Skeletal muscle cell (primary cell): ENCODE data around the gene OSBPL1A.

Experiments
- DNase-seq: peaks from one replicate; pipeline ENCODE4 v3.0.0-alpha.2; 2010; ENCODE audit warnings: low read depth
- H3K4me3 ChIP-seq: 2 replicates; pipeline ENCODE4 v1.5.1; 2011; ENCODE audit warnings: low read depth, mild to moderate bottlenecking, control low read depth, low read length, moderate library complexity

The OSBPL1A gene

DNA sequence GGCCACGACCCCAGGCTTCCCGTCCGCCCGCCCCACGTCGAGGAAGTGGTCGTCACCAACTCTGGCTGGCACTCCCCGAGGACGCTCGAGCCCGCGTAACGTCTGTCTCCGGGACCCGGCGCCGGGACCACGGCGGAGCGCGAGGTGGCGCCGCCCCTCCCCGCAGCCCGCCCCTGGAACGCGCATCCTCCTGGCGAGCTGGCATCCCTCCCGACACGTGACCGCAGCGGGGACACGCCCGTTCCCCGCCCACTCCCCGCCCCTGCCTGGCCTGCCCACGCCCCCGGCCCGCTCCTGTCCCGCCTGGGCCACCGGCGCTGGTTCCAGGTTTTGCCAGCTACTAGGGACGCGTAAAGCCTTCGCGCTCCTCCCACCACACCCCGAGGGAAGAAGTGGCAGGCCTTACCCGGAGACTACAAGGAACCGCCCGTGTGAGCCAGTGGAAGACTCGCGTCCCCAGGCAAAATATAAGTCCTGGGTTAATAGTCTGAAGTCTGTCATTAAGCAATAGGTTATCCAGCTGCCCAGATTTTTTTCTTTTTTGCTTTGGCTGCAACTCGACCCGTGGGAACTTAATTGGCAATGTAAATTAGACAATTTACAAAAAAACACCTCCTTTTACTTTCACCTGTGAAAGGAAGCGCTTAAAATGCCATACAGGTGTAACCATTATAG, at the start of gene OSBPL1A:
OSBPL1A (minus strand) TSS at position 131 of the 675 bp plus-strand sequence. CDS start 20,291 bp downstream, outside the sequence.
- peak; percentile 78 for DNase-seq
- H3K4me3 ChIP-seq, result peak within 1 kb of the TSS; percentile 83

DNA sequence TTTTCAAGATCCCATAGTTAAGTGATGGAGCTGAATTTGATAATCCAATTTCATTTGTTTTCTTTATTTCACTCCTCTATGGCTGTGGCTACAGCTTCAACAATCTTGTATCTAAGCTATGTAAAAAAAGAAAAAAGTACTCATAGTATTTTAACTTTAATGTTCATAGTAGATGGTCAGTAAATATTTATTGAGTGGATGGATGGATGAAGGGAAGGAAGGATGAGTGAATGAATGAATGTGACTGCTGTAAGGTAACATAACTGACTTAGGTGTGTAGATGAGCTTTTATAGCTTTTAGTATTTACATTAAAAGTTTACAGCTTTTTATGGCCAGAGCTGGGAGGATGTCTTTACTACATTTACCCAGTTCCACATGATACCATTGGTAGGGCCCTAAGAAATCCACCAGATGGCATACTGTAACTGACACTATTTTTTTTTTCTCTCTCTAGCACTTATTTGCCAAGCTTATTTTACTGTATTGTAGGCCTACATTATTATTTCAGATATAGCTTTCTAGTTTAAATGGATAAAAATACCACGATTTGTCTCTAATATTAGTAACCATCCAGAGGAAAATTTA, 49.4 kb upstream of the OSBPL1A start:
- H3K4me3 ChIP-seq, result no peak overlapping the region
- no peak for DNase-seq

DNA sequence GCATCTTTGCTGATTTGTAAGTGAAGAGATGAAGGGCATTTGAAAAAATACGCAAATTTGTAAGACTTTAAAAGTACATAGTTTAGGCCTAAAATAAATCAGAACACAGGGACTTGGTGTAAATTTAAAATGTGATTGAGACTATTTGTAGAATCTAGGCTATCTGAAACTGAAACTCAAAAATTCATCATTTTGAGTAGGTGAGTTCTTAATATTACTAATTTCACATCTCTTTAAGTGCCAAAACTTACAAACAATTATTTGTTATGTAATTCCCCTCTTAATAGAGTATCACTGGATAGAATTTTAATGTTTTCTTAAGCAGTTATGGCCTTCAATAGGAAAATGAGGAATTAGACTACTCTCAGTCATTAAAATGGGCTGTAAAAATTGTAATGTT, 48.8 kb upstream of the OSBPL1A start:
- no peak for DNase-seq
- no peak overlapping the region for H3K4me3 ChIP-seq

DNA sequence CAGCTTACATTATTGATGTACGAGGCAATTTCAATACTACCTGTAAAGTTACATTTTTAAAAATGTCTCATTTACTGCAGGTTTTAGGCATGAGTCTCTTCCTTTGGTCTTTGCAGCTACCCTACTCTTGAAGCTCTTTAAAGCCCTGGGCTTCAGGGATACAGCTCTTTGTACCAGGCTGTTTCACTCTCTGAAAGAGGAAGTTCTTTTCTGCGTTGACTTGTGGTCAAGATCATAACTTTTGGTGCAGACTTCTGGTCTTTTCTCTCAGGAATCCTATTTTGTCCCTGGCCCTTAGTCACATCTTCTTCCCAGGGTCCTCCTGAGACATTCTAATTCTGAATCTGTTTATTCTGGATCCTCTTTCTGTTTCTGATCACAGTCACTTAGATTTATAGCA, 46.2 kb upstream of the OSBPL1A start:
- H3K4me3 ChIP-seq, result no peak overlapping the region
- no peak for DNase-seq

DNA sequence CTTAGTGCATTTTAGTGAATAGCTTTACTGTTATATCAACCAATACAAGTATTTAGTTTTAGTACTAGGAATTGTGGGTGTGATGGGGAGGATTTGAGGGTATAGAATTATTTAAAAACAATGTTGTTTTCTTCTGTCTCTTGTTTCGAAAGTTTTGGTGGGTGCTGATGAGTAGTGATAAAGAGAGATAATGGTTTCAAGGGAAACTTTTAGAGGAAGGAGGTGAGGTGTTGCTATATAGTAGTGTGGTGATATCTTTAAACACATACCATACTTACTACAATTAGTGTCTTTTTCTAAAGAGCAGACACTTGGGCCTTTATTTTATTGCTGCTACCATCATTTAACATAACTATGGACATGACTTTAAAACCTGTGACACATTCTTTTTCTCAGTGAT, 39.3 kb upstream of the OSBPL1A start:
- no peak overlapping the region for H3K4me3 ChIP-seq
- no peak for DNase-seq

DNA sequence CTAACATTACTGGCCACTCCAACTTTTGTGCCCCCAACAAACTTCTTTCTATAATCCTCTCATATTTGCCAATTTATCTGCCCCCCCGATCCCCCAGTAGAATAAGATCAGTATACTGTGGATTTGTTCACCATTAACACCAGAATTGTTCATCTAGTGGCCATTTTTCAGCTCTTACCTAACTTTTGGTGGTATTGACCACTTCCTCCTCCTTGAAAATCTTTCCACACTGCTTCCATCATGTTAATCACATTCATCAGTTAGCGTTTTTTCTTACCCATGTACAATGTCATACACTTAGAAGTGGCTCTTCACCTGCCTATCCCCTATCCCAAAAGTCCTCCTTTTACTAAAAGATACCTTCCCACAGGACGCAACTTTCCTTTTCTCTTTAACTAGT, 35.0 kb upstream of the OSBPL1A start:
- no peak for DNase-seq
- no peak overlapping the region for H3K4me3 ChIP-seq

DNA sequence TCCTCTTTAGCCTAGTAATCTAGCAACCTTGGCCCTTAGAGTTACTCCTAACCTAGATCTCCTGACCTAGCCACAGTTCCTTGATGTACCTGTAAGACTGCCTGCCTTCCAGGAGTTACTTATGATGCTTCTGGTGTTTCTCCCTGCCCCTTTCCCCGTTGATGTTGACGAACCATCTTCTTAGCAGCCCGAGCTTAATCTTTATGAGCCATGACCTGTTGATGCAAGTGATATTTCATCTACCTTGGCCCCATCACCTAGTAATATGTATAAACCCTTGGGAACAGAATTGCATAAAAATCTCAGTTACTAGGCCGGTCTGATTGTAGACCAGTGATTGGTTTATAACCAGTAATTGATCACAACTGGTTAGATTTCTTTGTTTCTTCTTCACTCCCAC, 31.6 kb upstream of the OSBPL1A start:
- no peak overlapping the region for H3K4me3 ChIP-seq
- DNase-seq, result no peak

DNA sequence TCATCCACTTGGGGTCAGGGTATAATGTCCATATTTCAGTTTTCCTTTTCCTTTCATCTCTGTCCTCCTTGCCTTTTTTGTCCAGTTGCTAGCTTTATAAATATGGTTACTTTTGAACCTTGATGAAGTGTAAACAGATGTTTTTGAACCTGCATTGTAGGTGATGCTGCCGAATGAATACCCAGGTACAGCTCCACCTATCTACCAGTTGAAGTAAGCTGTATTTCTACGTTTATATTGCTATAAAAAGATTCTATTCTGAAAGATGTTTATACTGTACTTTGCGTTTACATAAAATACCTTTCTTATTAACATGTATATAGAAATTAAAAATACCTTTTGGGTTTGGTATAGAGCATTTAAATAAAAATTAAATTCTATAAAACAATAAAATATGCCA, 31.1 kb upstream of the OSBPL1A start:
- no peak for DNase-seq
- no peak overlapping the region for H3K4me3 ChIP-seq

DNA sequence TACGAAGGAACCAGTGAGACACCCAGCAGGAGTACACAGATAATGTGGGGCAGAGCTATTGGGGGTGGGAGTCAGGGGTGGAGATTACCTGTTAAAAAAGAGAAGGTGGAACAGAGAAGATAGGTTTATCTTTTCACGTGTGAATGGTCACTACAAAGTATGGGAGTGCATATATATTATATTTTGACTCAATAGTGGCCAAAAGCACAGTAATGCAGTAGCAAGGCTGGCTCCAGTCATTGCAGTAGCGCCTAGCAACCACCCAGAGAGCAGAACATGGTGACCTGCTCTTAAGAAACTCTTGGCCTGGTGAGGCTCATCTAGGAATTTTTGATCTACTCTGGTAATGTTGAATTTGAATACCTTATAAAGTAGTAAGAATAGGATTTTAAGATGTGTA, 29.9 kb upstream of the OSBPL1A start:
- peak; percentile 4 for DNase-seq
- peak overlapping the region; percentile 73 for H3K4me3 ChIP-seq

DNA sequence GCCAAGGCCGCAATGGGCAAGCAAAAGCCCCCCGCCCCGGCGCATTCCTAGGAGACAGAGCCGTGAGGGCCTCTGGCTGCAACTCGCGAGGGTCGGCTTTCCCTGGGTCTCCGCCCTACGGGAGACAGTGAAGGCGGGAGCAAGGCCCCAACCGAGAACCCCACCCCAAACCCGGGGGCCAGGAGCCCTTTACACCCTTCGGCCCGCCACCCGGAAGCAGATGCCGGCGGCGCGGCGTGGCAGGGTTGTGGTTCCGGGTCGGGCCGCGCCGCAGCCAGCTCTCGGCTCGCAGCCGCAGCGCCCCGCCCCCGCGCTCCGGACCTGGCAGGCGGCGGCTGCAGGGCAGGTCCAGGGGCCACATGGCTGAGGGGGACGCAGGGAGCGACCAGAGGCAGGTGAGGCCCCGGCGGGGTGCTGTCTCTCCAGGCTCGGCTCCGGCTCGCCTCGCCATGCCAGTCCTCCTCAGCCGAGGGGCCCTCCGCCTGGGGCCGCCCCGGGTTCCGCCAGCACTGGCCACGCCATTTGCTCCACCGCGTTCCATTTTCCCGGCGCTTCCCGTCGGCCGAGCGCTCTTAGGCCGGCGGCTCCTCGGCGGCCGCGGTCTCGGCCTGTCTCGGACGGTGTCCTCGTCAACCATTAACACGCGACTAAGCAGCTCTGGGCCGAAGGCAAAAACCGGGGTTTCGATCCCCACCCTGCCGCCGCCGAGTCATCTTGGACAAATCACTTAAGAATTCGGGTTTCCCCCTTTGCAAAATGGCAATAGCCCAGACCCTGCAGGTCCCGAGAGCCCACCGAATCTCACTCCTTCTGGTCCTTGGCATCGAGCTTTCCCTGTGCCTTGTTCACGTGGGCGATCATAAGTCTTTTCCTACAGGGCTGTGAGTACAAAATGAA, 29.0 kb upstream of the OSBPL1A start, which contains the start of gene IMPACT:
IMPACT (plus strand) TSS at position 273 of the 897 bp plus-strand sequence; CDS start at position 360, 87 bp downstream.
- DNase-seq, result peak; percentile 44
- peak within 1 kb of the TSS; percentile 73 for H3K4me3 ChIP-seq

DNA sequence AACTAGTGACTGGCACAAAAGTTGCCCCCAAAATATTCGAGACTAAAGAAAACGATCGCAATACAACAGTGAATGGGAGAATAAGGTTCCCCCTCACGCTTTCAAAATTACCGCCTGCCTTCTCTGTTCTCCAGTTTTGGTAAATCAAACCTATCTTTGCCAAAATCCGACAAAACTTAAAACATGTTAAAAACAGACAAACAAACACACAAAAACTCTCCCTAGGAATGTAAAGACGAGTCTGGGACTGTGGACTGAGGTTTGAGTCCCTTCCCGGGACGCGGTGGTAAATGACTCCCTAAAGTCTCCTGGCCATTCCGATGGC, 28.4 kb upstream of the OSBPL1A start:
- H3K4me3 ChIP-seq, result peak overlapping the region; percentile 73
- DNase-seq, result no peak

DNA sequence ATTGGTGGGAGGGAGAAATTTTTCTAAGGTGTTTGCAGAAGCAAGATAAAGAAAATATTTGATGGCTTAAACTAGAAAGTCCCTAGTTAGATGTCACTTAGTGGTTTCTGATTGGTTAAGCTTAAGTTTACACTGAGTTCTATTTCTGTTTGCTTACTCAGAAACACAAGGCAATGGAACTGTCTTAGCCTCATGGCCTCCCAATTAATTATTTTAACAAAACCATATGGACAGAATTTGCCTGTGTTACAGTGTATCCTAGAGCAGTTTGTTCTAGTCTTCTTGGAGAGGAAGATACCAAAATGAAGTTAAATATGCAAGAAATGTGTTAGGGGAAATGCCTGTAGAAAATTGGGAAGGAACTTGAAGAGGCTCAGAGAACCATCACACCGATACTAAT, 24.2 kb upstream of the OSBPL1A start:
- no peak overlapping the region for H3K4me3 ChIP-seq
- DNase-seq, result no peak

DNA sequence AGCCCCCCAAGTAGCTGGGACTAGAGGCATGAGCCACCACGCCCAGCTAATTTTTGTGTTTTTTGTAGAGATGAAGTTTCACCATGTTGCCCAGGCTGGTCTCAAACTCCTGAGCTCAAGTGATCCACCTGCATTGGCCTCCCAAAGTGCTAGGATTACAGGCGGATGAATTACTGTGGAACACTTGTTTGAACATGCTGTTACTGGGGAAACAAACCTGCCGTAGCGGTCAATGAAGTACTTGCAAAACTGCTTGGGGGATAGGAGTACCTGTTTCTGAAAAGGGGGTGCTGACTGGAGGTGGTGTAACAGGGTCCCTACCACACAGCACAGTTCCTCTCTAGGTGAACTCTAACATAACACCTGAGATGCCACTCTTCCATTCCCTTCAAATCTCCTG, 22.9 kb upstream of the OSBPL1A start:
- H3K4me3 ChIP-seq, result no peak overlapping the region
- no peak for DNase-seq

DNA sequence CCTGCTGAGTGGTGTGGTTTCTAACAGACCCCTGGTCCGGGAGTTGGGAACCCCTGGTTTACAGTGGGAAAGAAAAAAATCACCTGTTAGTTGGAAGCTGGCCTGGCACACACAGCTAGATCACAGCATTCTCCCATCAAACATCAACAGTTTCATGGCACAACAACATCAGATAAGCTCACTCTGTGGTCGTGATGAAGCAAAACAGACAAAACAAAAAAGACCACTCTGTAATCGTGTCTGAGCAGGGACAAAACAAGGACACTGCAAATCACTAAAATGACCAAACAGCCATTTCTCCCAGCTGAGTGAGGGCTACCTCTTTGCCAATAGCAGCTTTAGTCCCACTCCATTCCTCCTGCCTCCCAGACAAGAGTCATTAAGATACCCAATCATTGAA, 19.9 kb upstream of the OSBPL1A start:
- no peak overlapping the region for H3K4me3 ChIP-seq
- no peak for DNase-seq

DNA sequence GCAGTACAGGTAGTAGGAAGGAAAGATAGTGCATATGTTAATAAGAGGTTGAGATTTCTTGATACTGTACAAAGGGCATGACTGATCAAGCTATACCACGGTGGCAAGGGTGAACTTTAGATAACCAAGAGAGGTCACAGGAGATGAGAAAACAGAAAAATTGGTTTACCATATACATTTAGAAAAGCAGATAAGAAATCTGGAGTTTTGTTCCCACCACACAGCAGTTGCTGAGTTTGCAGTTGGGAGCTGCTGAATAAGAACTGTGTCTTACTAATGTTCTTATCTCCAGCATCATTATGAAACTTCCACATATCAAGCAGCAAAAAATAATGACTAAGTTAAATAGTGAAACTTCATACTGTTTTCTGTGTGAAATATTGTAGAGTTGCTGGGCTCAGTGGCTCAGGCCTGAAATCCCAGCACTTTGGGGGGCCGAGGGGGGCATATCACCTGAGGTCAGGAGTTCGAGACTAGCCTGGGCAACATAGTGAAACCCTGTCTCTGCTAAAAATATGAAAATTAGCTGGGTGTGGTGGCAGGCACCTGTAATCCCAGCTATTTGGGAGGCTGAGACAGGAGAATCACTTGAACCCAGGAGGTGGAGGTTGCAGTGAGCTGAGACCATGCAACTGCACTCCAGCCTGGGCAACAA, 16.9 kb upstream of the OSBPL1A start:
- no peak for DNase-seq
- H3K4me3 ChIP-seq, result no peak overlapping the region

DNA sequence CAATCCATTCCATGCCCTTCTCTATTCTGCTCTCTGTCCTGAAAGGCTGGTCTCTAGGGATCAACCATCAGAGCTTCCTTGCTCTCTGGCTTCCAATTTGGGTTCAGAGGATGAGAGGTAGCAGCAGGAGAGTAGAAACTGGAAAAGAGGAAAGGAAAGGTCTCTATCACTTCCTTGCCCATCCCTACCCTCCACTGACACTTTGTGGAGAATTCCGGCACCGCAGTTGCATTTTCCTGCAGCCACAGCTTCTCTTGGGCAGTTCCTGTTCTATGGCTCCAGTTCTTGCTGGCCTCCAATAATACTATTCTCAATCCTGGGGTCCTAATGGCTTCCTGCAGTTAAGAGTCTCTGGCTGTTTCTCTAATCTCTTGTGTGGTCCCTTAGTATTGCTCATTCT, 15.5 kb upstream of the OSBPL1A start:
- no peak overlapping the region for H3K4me3 ChIP-seq

DNA sequence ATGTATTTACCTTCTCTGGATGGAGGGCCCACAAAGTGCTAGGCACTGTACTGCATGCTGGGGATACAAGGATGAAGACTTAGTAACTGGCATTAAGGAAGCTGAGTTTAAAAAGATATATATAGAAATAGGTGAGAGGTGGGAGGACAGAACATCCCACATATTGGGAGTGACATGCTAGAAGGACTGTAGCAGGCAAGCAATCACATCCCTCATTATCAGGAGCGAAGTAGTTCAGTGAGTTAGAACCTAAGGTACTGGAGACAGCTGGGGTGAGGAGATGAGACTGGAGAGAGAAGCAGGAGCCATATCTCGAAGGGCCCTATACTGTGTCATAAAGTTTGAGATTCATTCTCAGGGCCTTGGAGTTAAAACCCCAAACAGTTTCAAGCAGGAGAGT, 10.9 kb upstream of the OSBPL1A start:
- no peak overlapping the region for H3K4me3 ChIP-seq

More for the DNA sequence above, 15.5 kb upstream of the OSBPL1A start:
- DNase-seq, result no peak

DNA sequence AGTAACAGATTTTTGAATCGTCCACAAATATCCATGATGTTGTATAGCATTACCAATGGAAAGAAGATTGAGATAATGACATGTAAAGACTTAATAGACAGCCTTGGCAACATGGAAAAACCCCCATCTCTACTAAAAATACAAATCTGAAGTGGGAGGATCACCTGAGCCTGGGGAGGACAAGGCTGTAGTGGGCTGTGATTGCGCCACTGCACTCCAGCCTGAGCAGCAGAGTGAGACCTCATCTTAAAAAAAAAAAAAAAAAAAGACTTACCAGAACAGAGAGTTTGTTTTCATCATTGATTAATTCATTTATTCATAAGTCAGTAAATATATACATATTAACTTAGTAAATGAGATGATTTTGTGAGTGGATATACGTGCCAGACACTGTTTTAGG, 7.0 kb upstream of the OSBPL1A start:
- no peak for DNase-seq
- H3K4me3 ChIP-seq, result no peak overlapping the region

More for the DNA sequence above, 10.9 kb upstream of the OSBPL1A start:
- DNase-seq, result no peak

DNA sequence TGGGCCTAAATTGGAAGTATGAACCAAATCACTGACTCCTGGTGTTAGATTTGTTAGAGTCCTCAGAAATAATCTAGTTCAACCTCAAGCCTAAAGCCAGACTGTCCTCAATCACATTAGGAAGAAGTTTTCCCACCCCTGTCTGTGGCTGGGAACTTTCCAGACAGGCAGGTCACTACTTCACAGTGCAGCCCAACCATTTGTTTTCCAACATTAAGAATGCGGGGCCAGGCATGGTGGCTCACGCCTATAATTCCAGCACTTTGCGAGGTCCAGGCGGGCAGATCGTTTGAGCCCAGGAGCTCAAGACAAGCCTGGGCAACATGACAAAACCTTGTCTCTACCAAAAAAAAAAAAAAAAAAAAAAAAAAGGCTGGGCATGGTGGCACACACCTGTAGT, 5.5 kb upstream of the OSBPL1A start:
- DNase-seq, result no peak

DNA sequence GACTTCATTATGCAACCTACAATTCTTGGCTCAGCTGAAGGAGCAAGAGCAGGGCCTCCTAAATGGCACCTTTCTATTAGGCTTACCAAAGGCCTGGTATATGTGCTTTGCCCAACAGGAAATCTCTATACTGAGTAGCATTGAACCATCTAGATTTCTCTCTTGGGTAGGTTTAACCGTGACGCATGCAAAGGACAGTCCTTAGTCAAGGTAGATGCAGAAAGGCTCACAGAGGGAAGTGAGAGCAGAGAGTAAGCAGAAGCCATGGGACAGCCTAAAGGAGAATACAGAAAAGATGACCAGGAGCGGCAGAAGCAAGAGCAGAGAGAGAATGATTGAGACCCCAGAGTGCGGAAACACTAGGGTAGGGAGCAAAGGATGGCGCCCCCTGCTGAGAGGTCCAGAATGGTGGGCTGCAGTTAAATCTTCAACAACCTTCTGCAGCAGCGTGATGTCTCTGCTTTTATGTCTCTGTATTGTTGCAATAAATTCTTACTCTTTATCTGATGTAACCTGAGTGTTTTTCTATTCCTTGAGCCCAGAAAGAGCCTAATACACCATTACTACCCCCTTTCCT, 4.7 kb upstream of the OSBPL1A start:
- H3K4me3 ChIP-seq, result no peak overlapping the region
- no peak for DNase-seq

More for the DNA sequence above, 5.5 kb upstream of the OSBPL1A start:
- H3K4me3 ChIP-seq, result no peak overlapping the region
